Ramos (cell line): ENCODE measurements around the gene SLC22A7.
"Not testable (repeated sequence)": the region's sequence is repeated elsewhere in the genome, so short reads cannot be mapped to it uniquely, and the experiment has no call there.

Source experiments
- in situ Hi-C: fragments of 300-500 bp; cut with MboI; formaldehyde crosslinking; loops from one replicate; pipeline ENCODE4 v1.14.3; 2022; ENCODE audit warnings: low sequenced_read_pairs; ENCODE audit not compliant: unreplicated experiment

SLC22A7 gene

DNA sequence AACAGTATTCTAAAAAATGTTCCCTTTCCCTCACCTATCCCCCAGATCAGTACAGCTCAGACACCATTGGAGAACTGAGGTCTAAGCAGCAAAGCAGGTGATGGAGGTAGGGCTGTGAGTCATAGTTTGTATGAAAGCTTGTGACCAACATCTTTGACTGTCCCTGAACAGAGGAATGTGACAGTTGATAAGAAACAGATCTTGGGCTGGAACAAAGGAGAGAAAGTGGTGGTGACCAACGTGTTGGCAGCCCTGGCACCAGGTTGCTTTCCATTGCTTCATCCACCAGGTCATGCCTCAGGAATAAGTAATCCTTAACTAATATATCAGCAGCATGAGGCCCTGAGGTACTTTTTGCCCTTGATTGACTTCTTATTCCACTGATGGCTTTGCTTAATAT lies 30.5 kb downstream of the SLC22A7 start:
- in situ Hi-C loops = no loop called here

DNA sequence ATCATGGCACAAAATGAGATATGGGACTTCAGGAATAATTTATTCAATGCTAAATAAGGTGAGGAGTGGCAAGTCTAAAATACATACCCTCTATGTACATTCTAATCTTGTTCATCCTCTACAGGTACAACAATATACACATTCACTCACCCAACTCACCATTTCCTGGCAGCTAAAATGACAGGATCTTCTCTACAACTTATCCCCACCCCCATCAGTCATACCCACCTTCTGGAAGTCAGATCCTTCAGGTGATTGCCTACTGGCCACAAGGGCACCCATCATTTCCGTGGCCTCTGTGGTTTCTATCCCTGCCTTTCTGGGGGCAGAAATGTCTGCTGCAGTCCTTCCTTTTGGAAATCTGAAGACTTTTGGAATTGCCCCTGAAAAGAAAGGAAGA lies 33.4 kb downstream of the SLC22A7 start:
- in situ Hi-C loops = no loop called here

DNA sequence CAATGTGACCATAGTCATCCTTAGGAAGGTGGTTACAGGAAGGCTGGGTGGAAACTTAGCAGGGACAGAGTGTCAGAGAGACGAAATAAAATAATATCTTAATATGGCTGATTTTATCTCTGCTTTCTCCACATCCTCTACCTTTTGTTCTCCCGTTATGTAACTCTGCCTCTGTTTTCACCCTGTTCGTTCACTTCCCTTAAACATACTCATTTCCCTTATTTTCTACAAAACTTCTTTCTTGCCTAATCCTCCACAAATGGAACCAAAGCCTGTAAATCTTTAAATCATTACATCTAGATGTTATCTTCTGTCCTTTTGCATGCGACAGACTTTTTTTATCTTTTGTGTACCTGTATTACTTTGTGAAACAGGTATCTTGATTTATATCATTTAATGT lies 33.8 kb downstream of the SLC22A7 start:
- in situ Hi-C loops = no loop called here

DNA sequence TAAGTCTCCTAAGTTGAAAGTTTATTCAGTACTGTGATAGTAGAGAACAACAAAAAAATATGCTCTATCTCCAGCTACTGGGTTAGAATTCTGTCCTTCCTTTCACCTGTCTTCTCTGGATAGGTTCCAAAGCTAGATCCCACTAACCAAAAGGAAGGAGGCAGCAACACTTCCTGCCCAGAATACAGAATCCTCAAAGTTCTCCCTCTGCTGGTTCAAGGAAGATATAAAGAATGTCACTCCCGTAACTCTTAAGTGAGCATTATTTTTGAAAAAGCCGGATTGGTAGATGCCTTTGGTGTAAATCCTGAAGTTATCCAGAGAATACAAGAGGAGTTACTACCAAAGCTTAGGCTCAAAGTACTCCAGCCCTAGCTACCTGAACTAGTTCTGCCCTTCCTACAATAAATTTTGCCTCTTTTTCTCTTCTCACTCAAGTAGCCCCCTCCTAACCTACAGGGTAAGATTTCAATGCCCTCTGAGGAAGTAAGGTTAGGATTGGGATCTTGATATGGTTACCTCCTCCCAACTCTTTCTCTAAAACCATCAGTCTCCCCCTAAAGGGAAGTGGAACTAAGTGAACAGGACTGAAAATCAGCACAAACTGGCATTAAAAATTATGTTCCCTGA lies 36.5 kb downstream of the SLC22A7 start:
- in situ Hi-C loops = no loop called here

DNA sequence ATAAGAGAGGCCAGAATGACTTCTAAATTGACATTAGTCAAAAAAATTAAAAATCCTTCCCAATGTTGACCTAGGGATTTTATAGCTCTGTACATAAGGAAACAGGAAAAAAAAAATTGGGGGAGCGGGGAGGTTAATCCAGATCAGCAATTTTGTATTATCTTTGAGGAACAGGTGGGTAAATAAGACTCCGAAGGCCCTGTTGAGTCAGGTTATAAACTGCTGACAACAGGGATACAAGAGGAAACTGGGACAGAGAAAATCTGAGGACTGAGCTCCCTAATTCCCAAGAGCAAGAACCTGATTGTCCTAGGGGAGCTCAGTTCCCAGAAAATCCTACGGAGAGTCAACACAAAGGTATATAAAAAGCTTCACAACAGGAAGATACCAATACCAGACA lies 37.4 kb downstream of the SLC22A7 start:
- in situ Hi-C loops = no loop called here

DNA sequence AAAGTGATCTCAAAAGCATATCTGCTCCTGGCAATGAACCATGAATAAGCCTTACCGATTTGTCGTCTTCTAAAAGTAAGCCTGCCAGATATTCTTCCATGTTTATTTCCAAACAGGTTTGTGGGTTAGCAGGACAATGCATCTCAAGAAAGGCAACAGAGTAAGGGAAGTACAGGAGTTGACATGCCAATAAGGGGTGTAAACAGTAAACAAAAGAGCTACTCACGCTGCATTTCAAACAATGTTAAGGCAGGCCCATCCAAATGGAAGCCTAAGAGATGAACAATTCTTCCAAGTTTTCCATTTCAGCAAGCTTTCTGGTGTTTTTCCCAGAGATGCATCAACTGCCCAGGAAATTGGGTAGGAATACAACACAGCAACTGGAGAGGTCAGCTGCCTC lies 38.3 kb downstream of the SLC22A7 start:
- in situ Hi-C loops = no loop called here

DNA sequence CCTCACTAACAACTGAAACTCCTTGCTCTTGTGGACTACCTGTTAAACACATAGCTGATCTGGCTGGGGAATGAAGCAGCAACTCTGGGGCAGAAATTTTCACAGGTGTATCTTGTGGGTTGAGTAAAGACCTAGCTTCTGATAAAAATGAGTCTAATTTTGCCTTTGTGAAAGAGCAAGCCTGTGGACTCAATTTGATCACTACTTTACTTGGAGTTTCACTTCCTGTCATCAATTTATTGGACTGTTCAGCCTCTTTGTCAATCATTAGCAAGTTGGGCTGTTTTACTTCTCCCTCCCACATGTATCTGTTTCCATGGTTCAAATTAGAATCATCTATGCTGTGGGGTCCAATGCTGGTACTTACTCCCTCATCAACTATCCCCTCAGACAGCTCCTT lies 40.2 kb downstream of the SLC22A7 start:
- in situ Hi-C loops = no loop called here

DNA sequence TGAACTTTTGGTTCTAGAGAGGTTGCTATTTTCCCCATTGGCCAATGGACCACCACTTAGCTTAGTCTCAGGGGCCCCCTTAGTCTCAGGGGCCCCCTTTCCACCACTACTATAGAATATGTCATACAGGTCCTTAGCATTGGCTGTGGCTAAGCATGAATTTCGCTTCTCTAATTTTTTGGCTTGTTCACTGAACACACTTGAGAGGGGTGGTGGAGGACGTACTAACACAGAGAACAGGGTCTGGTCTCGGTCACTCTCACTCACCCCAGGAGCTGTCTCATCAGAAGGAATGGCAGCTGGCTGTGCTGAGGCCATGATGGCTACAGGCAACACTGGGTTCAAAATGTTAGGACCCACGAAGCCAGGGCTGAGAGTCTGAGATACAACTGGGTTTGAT lies 41.1 kb downstream of the SLC22A7 start:
- in situ Hi-C loops = no loop called here

DNA sequence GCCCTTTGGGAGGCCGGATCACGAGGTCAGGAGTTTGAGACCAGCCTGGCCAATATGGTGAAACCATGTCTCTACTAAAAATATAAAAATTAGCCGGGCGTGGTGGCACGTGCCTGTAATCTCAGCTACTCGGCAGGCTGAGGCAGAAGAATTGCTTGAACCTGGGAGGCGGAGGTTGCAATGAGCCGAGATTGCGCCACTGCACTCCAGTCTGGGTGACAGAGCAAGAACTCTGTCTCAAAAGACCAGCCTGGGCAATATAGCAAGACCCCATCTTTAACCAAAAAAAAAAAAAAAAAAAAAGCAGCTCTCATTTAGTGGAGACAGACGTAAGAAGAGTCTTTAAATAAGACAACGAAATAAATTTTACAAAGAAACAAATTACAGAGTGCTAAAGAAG lies 48.2 kb downstream of the SLC22A7 start:
- in situ Hi-C loops = not testable (repeated sequence)

DNA sequence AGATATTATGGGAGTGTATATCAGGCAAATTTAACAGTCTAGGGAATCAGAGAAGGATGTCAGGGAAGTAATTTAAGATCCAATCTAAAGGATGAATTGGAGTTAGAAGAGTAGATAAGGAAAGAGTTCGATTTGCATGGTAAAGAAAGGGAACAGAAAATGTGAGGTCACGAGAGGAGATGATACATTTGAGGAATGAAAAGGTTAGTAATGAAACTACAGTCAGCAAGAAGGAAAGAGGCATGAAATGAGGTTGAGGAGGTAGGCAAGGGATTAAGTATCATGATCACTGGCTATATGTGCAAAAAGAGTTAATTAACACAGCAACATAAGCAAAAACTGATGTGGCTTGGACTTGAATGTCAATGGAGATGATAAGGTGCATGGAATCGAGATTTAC lies 49.0 kb downstream of the SLC22A7 start:
- in situ Hi-C loops = no loop called here

DNA sequence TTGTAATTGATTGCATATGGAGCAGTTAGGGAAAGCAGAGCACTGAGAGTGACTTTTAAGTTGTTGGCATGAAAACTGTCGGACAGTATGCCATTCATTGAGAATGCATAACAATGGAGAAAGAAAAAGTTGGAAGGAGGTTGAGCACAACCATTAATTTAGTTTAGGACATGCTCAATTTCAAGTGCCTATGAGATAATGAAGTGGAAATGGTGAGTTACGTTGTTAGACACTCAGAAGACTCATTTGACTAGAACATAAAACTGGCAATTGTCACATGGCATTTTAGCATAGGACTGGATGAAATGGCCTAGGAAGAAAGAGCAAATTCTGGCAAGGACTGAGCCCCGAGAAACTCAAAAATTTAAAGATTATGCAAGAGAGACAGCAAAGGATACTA lies 49.4 kb downstream of the SLC22A7 start:
- in situ Hi-C loops = no loop called here

DNA sequence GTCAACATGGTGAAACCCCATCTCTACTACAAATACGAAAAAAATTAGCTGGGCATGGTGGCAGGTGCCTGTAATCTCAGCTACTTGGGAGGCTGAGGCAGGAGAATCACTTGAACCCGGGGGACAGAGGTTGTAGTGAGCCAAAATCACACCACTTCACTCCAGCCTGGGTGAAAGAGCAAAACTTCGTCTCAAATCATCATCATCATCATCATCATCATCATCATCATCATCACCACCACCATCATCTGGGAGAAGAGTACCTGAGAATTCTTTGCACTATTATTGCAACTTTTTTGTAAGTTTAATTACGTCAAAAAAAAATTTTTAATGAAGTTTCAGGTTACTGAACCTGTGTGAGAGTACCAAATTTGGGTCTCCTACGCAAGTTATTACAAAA lies 53.9 kb downstream of the SLC22A7 start:
- in situ Hi-C loops = not testable (repeated sequence)
